Vagina (tissue), 2 donors: Measurements from ENCODE around the gene MYO10.

ENCODE experiments used
- POLR2A ChIP-seq, 2 donors: fragments of 450-650 bp; IDR thresholded peaks; one replicate each; pipeline ENCODE4 v1.6.1; 2017; ENCODE audit warnings: antibody characterized with exemption in 2 of 2, mild to moderate bottlenecking in 2 of 2, moderate library complexity in 2 of 2
- TF ChIP-seq, protein P1 (sequence below), 3 experiments: fragments of 450-650 bp in 2 of 3; fragments of 200-600 bp in 1 of 3; sonication (generic) in 1 of 3; IDR thresholded peaks; one replicate each; pipeline ENCODE4 v1.5.1; 2017 to 2019; ENCODE audit warnings: antibody characterized with exemption in 3 of 3, mild to moderate bottlenecking in 2 of 3, moderate library complexity in 2 of 3

DNA sequence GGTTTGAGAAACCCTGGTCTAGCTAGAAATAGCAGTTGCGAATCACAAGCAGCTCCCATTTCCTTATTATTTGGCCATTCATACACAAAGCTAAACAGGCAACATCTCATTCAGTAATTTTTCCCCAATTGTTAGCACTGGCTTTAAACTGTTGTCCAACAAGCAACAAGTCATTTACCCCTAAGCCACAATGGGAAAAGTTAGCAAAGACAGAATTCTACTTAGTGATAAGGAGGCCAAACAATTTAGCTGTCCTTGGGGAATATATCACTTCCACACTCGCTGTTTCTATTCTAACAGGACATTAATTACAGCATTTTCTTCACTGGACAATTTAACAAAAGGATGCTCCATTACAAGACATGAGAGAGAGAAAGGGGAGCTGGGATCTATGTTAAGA is 2.8 kb downstream of the MYO10 start:
- TF ChIP-seq, protein P1, sequence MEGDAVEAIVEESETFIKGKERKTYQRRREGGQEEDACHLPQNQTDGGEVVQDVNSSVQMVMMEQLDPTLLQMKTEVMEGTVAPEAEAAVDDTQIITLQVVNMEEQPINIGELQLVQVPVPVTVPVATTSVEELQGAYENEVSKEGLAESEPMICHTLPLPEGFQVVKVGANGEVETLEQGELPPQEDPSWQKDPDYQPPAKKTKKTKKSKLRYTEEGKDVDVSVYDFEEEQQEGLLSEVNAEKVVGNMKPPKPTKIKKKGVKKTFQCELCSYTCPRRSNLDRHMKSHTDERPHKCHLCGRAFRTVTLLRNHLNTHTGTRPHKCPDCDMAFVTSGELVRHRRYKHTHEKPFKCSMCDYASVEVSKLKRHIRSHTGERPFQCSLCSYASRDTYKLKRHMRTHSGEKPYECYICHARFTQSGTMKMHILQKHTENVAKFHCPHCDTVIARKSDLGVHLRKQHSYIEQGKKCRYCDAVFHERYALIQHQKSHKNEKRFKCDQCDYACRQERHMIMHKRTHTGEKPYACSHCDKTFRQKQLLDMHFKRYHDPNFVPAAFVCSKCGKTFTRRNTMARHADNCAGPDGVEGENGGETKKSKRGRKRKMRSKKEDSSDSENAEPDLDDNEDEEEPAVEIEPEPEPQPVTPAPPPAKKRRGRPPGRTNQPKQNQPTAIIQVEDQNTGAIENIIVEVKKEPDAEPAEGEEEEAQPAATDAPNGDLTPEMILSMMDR (IDR thresholded peaks at IDR 0.05) = no peak
- no peak for TF ChIP-seq POLR2A (IDR thresholded peaks at IDR 0.05)
